NCI-H1092 (cell line): Measurements from ENCODE around the gene CEP112.
"Not testable (repeated sequence)": the region's sequence is repeated elsewhere in the genome, so short reads cannot be mapped to it uniquely, and the experiment has no call there.

Experiments
- DNase-seq: peaks from one replicate; lab custom pipeline; 2025; lab: John Stamatoyannopoulos, UW

The CEP112 gene

GRCh38 chr17:65681763-65682162 is 510.2 kb downstream of the CEP112 start:
- DNase-seq = not testable (repeated sequence)

GRCh38 chr17:65679165-65679845 is 512.6 kb downstream of the CEP112 start:
- no peak for DNase-seq

- DNase-seq = peak; percentile 22
These were observed 513.4 kb downstream of the CEP112 start for GRCh38 chr17:65678546-65678945.

GRCh38 chr17:65677932-65678331 is 514.0 kb downstream of the CEP112 start:
- DNase-seq = no peak

- DNase-seq = no peak
These were observed 517.5 kb downstream of the CEP112 start for GRCh38 chr17:65674246-65675045.

GRCh38 chr17:65670667-65671371 is 521.1 kb downstream of the CEP112 start:
- no peak for DNase-seq

GRCh38 chr17:65668211-65668610 is 523.7 kb downstream of the CEP112 start:
- no peak for DNase-seq

- DNase-seq = no peak
These were observed 524.3 kb downstream of the CEP112 start for GRCh38 chr17:65667656-65668055.

- DNase-seq = no peak
These were observed 525.0 kb downstream of the CEP112 start for GRCh38 chr17:65666876-65667321.

GRCh38 chr17:65665966-65666365 is 526.0 kb downstream of the CEP112 start:
- DNase-seq = no peak

- DNase-seq = no peak
These were observed 527.2 kb downstream of the CEP112 start for GRCh38 chr17:65664696-65665095.

GRCh38 chr17:65664266-65664665 is 527.7 kb downstream of the CEP112 start:
- DNase-seq = no peak

GRCh38 chr17:65662196-65662595 is 529.7 kb downstream of the CEP112 start:
- DNase-seq = no peak

- DNase-seq = no peak
These were observed 531.0 kb downstream of the CEP112 start for GRCh38 chr17:65660947-65661346.

GRCh38 chr17:65660078-65660477 is 531.9 kb downstream of the CEP112 start:
- DNase-seq = no peak

GRCh38 chr17:65659512-65659911 is 532.4 kb downstream of the CEP112 start:
- no peak for DNase-seq

- DNase-seq = no peak
These were observed 534.6 kb downstream of the CEP112 start for GRCh38 chr17:65657251-65657828.

- no peak for DNase-seq
These were observed 535.3 kb downstream of the CEP112 start for GRCh38 chr17:65656390-65657250.

- no peak for DNase-seq
These were observed 536.2 kb downstream of the CEP112 start for GRCh38 chr17:65655706-65656105.

- no peak for DNase-seq
These were observed 547.4 kb downstream of the CEP112 start for GRCh38 chr17:65644545-65644944.

- DNase-seq = peak; percentile 85
These were observed 553.5 kb downstream of the CEP112 start for GRCh38 chr17:65638221-65638975.
